H1 (cell line): ENCODE data around the gene PRF1. TPM values are rescaled to one million over a fixed set of nuclear protein-coding genes. Genes with fewer than 3 reads are reported as not detected.

ENCODE experiments used
- CTCF ChIA-PET: fragments of 300-600 bp; sonication (Branson Sonifier 250); formaldehyde crosslinking; loops from one replicate; lab custom pipeline; 2021; ENCODE audit not compliant: partially characterized antibody; lab: Charles Lee
- POLR2A ChIA-PET: fragments of 300-600 bp; sonication (Branson Sonifier 250); formaldehyde crosslinking; loops from one replicate; lab custom pipeline; 2021; ENCODE audit warnings: inconsistent platforms; ENCODE audit not compliant: partially characterized antibody; lab: Charles Lee
- DNase-seq, 2 experiments: peaks; one replicate each; pipeline versions ENCODE4 v3.0.0 to v3.0.0-alpha.2; 2010 to 2022; ENCODE audit warnings: low spot score in 2 of 2, low read depth in 1 of 2, mixed read lengths in 1 of 2
- FAIRE-seq: peaks from 2 replicates; lab custom pipeline; 2011; peaks lifted over from hg19 to GRCh38; lab: Jason Lieb, UNC
- H2AFZ ChIP-seq: 2 replicates; pipeline ENCODE4 v1.8.1; 2012; ENCODE audit warnings: low read length, inconsistent platforms
- H2AK5ac ChIP-seq: 2 replicates; pipeline ENCODE4 v1.6.1; 2013; ENCODE audit warnings: low read depth, low read length
- H2BK120ac ChIP-seq: replicated peaks from 2 replicates; pipeline ENCODE3; 2013; ENCODE audit warnings: low read depth, low read length, inconsistent platforms
- H2BK12ac ChIP-seq: 2 replicates; pipeline ENCODE4 v1.6.1; 2013; ENCODE audit warnings: low read depth, low read length
- H2BK15ac ChIP-seq: 2 replicates; pipeline ENCODE4 v1.6.1; 2013; ENCODE audit warnings: low read length
- H2BK20ac ChIP-seq: 2 replicates; pipeline ENCODE4 v1.6.1; 2013; ENCODE audit warnings: low read length
- H2BK5ac ChIP-seq: 2 replicates; pipeline ENCODE4 v1.6.1; 2013; ENCODE audit warnings: low read depth, low read length
- H3K14ac ChIP-seq: 2 replicates; pipeline ENCODE4 v1.6.1; 2013; ENCODE audit warnings: inconsistent platforms; ENCODE audit not compliant: insufficient read length
- H3K18ac ChIP-seq: 2 replicates; pipeline ENCODE4 v1.6.1; 2013; ENCODE audit warnings: low read length; ENCODE audit errors: extremely low read depth
- H3K23ac ChIP-seq: 2 replicates; pipeline ENCODE4 v1.6.1; 2013; ENCODE audit warnings: inconsistent platforms; ENCODE audit not compliant: insufficient read length
- H3K23me2 ChIP-seq: 2 replicates; pipeline ENCODE4 v1.6.1; 2013; ENCODE audit warnings: low read depth, low read length
- H3K27ac ChIP-seq: 2 replicates; pipeline ENCODE4 v1.6.1; 2011; ENCODE audit warnings: low read depth, low read length, inconsistent platforms
- H3K27me3 ChIP-seq, 4 experiments: replicated peaks in 1 of 4; 1 replicate in 1 of 4; 2 replicates in 3 of 4; pipeline versions ENCODE4 v1.6.1 to v1.8.1; 2011 to 2013; ENCODE audit warnings: low read length in 3 of 4, mild to moderate bottlenecking in 3 of 4, inconsistent platforms in 2 of 4, mixed read lengths in 2 of 4, moderate library complexity in 1 of 4; ENCODE audit not compliant: control insufficient read depth in 3 of 4, insufficient read depth in 3 of 4; ENCODE audit errors: extremely low read depth in 1 of 4
- H3K36me3 ChIP-seq, 4 experiments: 2 replicates each; pipeline versions ENCODE4 v1.6.1 to v1.8.1; 2011 to 2013; ENCODE audit warnings: mild to moderate bottlenecking in 4 of 4, low read length in 3 of 4, moderate library complexity in 2 of 4, control low read depth in 1 of 4, inconsistent platforms in 1 of 4; ENCODE audit not compliant: insufficient read depth in 4 of 4, control insufficient read depth in 2 of 4
- H3K4ac ChIP-seq: replicated peaks from 2 replicates; pipeline ENCODE3; 2013; ENCODE audit warnings: low read length, low read depth, mixed read lengths, inconsistent platforms; ENCODE audit not compliant: insufficient read length
- H3K4me1 ChIP-seq, 4 experiments: replicated peaks in 1 of 4; 1 replicate in 1 of 4; 2 replicates in 3 of 4; pipeline versions ENCODE4 v1.6.1 to v1.8.1; 2011 to 2013; ENCODE audit warnings: low read length in 3 of 4, inconsistent platforms in 2 of 4, mixed read lengths in 1 of 4; ENCODE audit not compliant: insufficient read depth in 4 of 4, control insufficient read depth in 3 of 4
- H3K4me2 ChIP-seq, 2 experiments: 2 replicates each; pipeline versions ENCODE4 v1.6.1 to v1.8.1; 2011 to 2013; ENCODE audit warnings: low read depth in 2 of 2, low read length in 2 of 2, control low read depth in 1 of 2, inconsistent platforms in 1 of 2, mild to moderate bottlenecking in 1 of 2; ENCODE audit not compliant: insufficient read depth in 1 of 2
- H3K4me3 ChIP-seq, 4 experiments: fragments of 200-600, 300-600 bp in 1 of 4; sonication (generic), shearing (Covaris generic), sonication (Bioruptor Twin) in 1 of 4; 2 replicates each; pipeline versions ENCODE4 v1.5.1 to v1.8.1; 2011 to 2016; ENCODE audit warnings: low read length in 4 of 4, low read depth in 3 of 4, control low read depth in 2 of 4, inconsistent platforms in 2 of 4, mild to moderate bottlenecking in 2 of 4, mixed read lengths in 1 of 4, moderate library complexity in 1 of 4; ENCODE audit not compliant: insufficient read depth in 2 of 4; ENCODE audit errors: extremely low read depth in 1 of 4
- H3K56ac ChIP-seq: replicated peaks from 2 replicates; pipeline ENCODE3; 2013; ENCODE audit warnings: low read depth, mild to moderate bottlenecking, mixed read lengths, low read length, inconsistent platforms; ENCODE audit not compliant: insufficient read length
- H3K79me1 ChIP-seq: 2 replicates; pipeline ENCODE4 v1.6.1; 2013; ENCODE audit warnings: low read depth, low read length, control low read depth
- H3K79me2 ChIP-seq, 2 experiments: 2 replicates each; pipeline versions ENCODE4 v1.6.1 to v1.8.1; 2012 to 2013; ENCODE audit warnings: low read length in 2 of 2, mild to moderate bottlenecking in 2 of 2, inconsistent platforms in 1 of 2; ENCODE audit not compliant: insufficient read depth in 2 of 2, control insufficient read depth in 1 of 2
- H3K9ac ChIP-seq, 4 experiments: replicated peaks in 1 of 4; 1 replicate in 1 of 4; 2 replicates in 3 of 4; pipeline versions ENCODE4 v1.6.1 to v1.8.1; 2011 to 2013; ENCODE audit warnings: low read depth in 3 of 4, low read length in 3 of 4, control low read depth in 2 of 4, mild to moderate bottlenecking in 2 of 4, moderate library complexity in 2 of 4, inconsistent platforms in 1 of 4; ENCODE audit errors: extremely low read depth in 1 of 4
- H3K9me3 ChIP-seq, 2 experiments: 2 replicates each; pipeline versions ENCODE4 v1.6.1 to v1.8.1; 2012 to 2013; ENCODE audit warnings: mild to moderate bottlenecking in 2 of 2, moderate library complexity in 2 of 2, control low read depth in 1 of 2, inconsistent platforms in 1 of 2, low read depth in 1 of 2, low read length in 1 of 2, mixed read lengths in 1 of 2; ENCODE audit not compliant: insufficient read depth in 2 of 2
- H4K20me1 ChIP-seq, 2 experiments: replicated peaks in 1 of 2; 2 replicates each; pipeline versions ENCODE3 to v1.8.1; 2011 to 2013; ENCODE audit warnings: inconsistent platforms in 2 of 2, low read length in 2 of 2, mild to moderate bottlenecking in 1 of 2; ENCODE audit not compliant: insufficient read depth in 2 of 2, control insufficient read depth in 1 of 2
- H4K5ac ChIP-seq: 2 replicates; pipeline ENCODE4 v1.6.1; 2013; ENCODE audit warnings: low read length, low read depth, mixed read lengths, inconsistent platforms; ENCODE audit not compliant: insufficient read length
- H4K8ac ChIP-seq: 2 replicates; pipeline ENCODE4 v1.8.0; 2013; ENCODE audit warnings: mild to moderate bottlenecking, moderate library complexity, low read length, inconsistent platforms; ENCODE audit not compliant: insufficient read depth; ENCODE audit errors: extremely low read depth
- H4K91ac ChIP-seq: replicated peaks from 2 replicates; pipeline ENCODE3; 2013; ENCODE audit warnings: low read length, mixed read lengths, inconsistent platforms; ENCODE audit not compliant: insufficient read length
- ATF2 ChIP-seq: IDR thresholded peaks from 2 replicates; pipeline ENCODE4 v1.6.1; 2012; ENCODE audit warnings: low read length, inconsistent platforms
- CBX5 ChIP-seq: fragments of 300-800, 300-1000 bp; sonication (generic); IDR thresholded peaks from 2 replicates; pipeline ENCODE4 v1.7.1; 2016; ENCODE audit warnings: antibody characterized with exemption, low read length, low read depth
- CREB1 ChIP-seq: IDR thresholded peaks from 2 replicates; pipeline ENCODE4 v1.6.1; 2012; ENCODE audit warnings: inconsistent platforms
- EGR1 ChIP-seq: IDR thresholded peaks from 2 replicates; pipeline ENCODE4 v1.6.1; 2011; ENCODE audit warnings: low read depth, low read length, borderline replicate concordance
- EP300 ChIP-seq, 2 experiments: IDR thresholded peaks; 1 replicate in 1 of 2; 2 replicates in 1 of 2; pipeline ENCODE4 v1.6.1; 2011 to 2012; ENCODE audit warnings: low read depth in 2 of 2, low read length in 2 of 2, mild to moderate bottlenecking in 2 of 2, borderline replicate concordance in 1 of 2, inconsistent platforms in 1 of 2, moderate library complexity in 1 of 2
- KDM1A ChIP-seq: fragments of 200-600, 300-600 bp; sonication (generic); IDR thresholded peaks from 2 replicates; pipeline ENCODE4 v1.7.1; 2016; ENCODE audit warnings: mild to moderate bottlenecking, low read length, borderline replicate concordance
- POLR2AphosphoS5 ChIP-seq: IDR thresholded peaks from 2 replicates; pipeline ENCODE4 v1.6.1; 2011; ENCODE audit warnings: low read depth, low read length
- RAD21 ChIP-seq, 2 experiments: IDR thresholded peaks in 1 of 2; conservative IDR thresholded peaks in 1 of 2; 2 replicates each; pipeline ENCODE4 v1.6.1; 2011; ENCODE audit warnings: low read depth in 2 of 2, low read length in 2 of 2, improper control_type of control experiment in 1 of 2, inconsistent platforms in 1 of 2, mild to moderate bottlenecking in 1 of 2, moderate library complexity in 1 of 2
- RBBP5 ChIP-seq: IDR thresholded peaks from 2 replicates; pipeline ENCODE4 v1.7.1; 2012; ENCODE audit warnings: low read depth, mild to moderate bottlenecking, inconsistent platforms, low read length, moderate library complexity, borderline replicate concordance
- TEAD4 ChIP-seq: IDR thresholded peaks from 2 replicates; pipeline ENCODE4 v1.6.1; 2012; ENCODE audit warnings: low read depth, low read length, inconsistent platforms, mixed read lengths
- YY1 ChIP-seq: IDR thresholded peaks from 2 replicates; pipeline ENCODE4 v1.6.1; 2011; ENCODE audit warnings: low read depth, mild to moderate bottlenecking, low read length
- WGBS, 2 experiments: shearing (Covaris generic) in 1 of 2; methylation state at CpG; one replicate each; pipeline versions ENCODE4 v1.1.6 to v1.1.7; 2013 to 2015; ENCODE audit warnings: low lambda C conversion rate in 2 of 2, mixed read lengths in 2 of 2, inconsistent platforms in 1 of 2, low coverage in 1 of 2, missing lambda C conversion rate in 1 of 2; ENCODE audit not compliant: insufficient replicate concordance in 2 of 2, insufficient coverage in 1 of 2, insufficient read length in 1 of 2; ENCODE audit errors: extremely low coverage in 1 of 2, missing lambda C conversion rate in 1 of 2; 5-methylcytosine and 5-hydroxymethylcytosine counted together
- polyA plus RNA-seq, 7 experiments: library from polyadenylated mRNA; depleted of rRNA in 3 of 7; stranded (reverse) in 5 of 7; unstranded in 2 of 7; fragments of >200 nt in 5 of 7; fragments of 200-250 nt in 2 of 7; gene quantifications; 1 replicate in 5 of 7; 2 replicates in 1 of 7; 4 replicates in 1 of 7; pipeline versions ENCODE4 v1.2.1 to v1.2.3, GENCODE V29; 2011 to 2013; ENCODE audit warnings: missing spikeins in 2 of 7, mixed read lengths in 2 of 7
- total RNA-seq: library from RNA; stranded (reverse); fragmentation: NEBNext Ultra II Directional; extraction: Animal tissue kit (Norgen Biotek cat#: 25700); gene quantifications from 2 replicates; pipeline ENCODE4 v1.2.1, GENCODE V29; 2021
- TF ChIP-seq, protein P1 (sequence below): IDR thresholded peaks from 2 replicates; pipeline ENCODE4 v1.6.1; 2011; ENCODE audit warnings: low read depth, mild to moderate bottlenecking, low read length; ENCODE audit not compliant: insufficient read depth

PRF1 gene
- total and polyA plus RNA-seq, 2 of the 8 experiments (the other 6 are each of a cell fraction or from before 2014, with no cell fraction given), result 0.15 TPM; not detected in 1

DNA sequence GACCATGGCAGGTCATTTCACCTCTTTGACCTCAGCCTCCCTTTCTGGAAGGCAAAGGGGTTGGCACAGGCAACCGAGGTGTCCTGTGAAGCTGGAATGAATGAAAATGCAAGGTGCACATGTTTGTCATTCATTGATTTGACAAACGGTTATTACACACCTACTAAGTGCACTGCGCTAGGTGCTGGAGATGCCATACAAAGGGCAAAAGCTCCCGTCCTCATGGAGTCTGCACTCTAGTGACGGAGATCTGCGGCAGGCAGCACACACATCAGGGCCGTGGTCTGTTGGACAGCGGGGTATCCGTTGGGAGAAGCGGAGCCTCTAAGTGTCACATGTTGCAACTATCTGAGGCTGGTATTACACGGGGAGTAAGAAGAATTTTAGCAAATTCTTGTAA lies 44.2 kb downstream of the PRF1 start:
- no peak overlapping the region for H4K5ac ChIP-seq
- no peak overlapping the region for H2BK12ac ChIP-seq
- DNase-seq (no peak), FAIRE-seq (no peak)
- no peak overlapping the region for H3K56ac ChIP-seq
- no peaks in the 10 kb centered on the region for H3K79me2 ChIP-seq
- no peak overlapping the region for H3K4ac ChIP-seq
- no peak overlapping the region for H3K4me3 ChIP-seq
- no peaks in the 10 kb centered on the region; a peak in 1 of 8 replicates for H3K36me3 ChIP-seq
- H4K91ac ChIP-seq, result no peak overlapping the region
- H3K27me3 ChIP-seq, result no peaks in the 10 kb centered on the region
- no peak overlapping the region for H2BK5ac ChIP-seq
- no peak overlapping the region for H3K27ac ChIP-seq
- no peaks in the 10 kb centered on the region for H3K9me3 ChIP-seq
- H2BK120ac ChIP-seq, result no peak overlapping the region
- H4K20me1 ChIP-seq, result peaks cover 2% of the 10 kb centered on the region in 2 experiments
- H3K9ac ChIP-seq, result no peak overlapping the region
- no peaks in the 10 kb centered on the region for H3K23me2 ChIP-seq
- no peak overlapping the region for H2BK15ac ChIP-seq
- no peak overlapping the region for H3K4me2 ChIP-seq
- no peak overlapping the region for H2AK5ac ChIP-seq
- no peaks in the 10 kb centered on the region for H3K79me1 ChIP-seq
- peaks cover 0 to 6% (median 3%) of the 10 kb centered on the region in 4 experiments; a peak in 4 of 7 replicates for H3K4me1 ChIP-seq
- no peak overlapping the region for H3K18ac ChIP-seq
- ChIA-PET POLR2A (no interaction called here), CTCF (interaction anchor here (0.6 to 5.7 kb wide), 22 partner anchors 8 to 306 kb away, joined by 3 to 58 read pairs (median 4); partner anchors contain the start of genes EIF4EBP2 and PALD1)
- H2BK20ac ChIP-seq, result no peak overlapping the region
- no peak overlapping the region for H3K14ac ChIP-seq
- H3K23ac ChIP-seq, result no peak overlapping the region
- 90% methylated on average over 11 of the region's 11 CpGs; no CpG with 5 or more reads in 1 of the 2 experiments for WGBS, 2 experiments
- no peak overlapping the region for H2AFZ ChIP-seq
- no peak overlapping the region for H4K8ac ChIP-seq
- TF ChIP-seq EP300 (IDR thresholded peaks at IDR 0.05; ENCODE audit: borderline replicate concordance in 1 of 2, low read depth in 2 of 2, low read length in 2 of 2), result no peak
- no peak for TF ChIP-seq ATF2
- TF ChIP-seq EGR1, result no peak
- no peak for TF ChIP-seq TEAD4
- no peak for TF ChIP-seq RBBP5
- TF ChIP-seq CREB1, result no peak
- TF ChIP-seq CBX5, result no peak
- TF ChIP-seq RAD21 (IDR thresholded peaks at IDR 0.05 in 1 of 2, conservative IDR thresholded peaks at IDR 0.05 in 1 of 2; ENCODE audit: low read depth in 2 of 2, low read length in 2 of 2), result no peak
- TF ChIP-seq, protein P1, sequence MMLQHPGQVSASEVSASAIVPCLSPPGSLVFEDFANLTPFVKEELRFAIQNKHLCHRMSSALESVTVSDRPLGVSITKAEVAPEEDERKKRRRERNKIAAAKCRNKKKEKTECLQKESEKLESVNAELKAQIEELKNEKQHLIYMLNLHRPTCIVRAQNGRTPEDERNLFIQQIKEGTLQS, result no peak
- TF ChIP-seq POLR2AphosphoS5, result no peak
- TF ChIP-seq KDM1A, result no peak
- no peak for TF ChIP-seq YY1
